Measurements from ENCODE around the gene SPTLC2.

DNA sequence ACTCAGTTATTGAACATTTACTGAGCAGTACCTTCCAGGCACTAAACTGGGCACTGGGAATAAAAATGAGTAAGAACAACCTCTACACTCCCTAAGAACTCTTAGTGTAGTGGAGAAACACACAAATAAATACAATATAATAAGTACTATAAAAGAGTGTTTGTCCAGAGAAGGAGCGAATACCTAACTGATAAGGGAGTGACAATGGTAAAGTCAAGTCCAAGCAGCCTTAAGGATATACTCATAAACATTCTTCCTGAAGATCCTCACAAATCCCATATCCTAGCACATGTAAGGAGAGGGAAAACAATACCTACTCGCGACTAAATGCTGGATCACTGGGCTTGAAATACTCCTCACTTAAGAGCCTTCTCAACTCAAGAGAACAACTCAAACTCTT lies 32.8 kb downstream of the SPTLC2 start:
- TF ChIP-seq CTCF (IDR thresholded peaks at IDR 0.05; ENCODE audit: control extremely low read depth in 1 of 3, insufficient read depth in 1 of 3, low read depth in 1 of 3, low read length in 3 of 3) (no peak), ZNF274 (IDR thresholded peaks at IDR 0.05; ENCODE audit: borderline replicate concordance, extremely low read depth, low read length) (no peak), CREB1 (IDR thresholded peaks at IDR 0.05) (no peak), POLR2AphosphoS5 (IDR thresholded peaks at IDR 0.05; ENCODE audit: low read depth, low read length) (no peak), CBX5 (IDR thresholded peaks at IDR 0.05; ENCODE audit: low read depth, low read length) (no peak), CEBPB (IDR thresholded peaks at IDR 0.05; ENCODE audit: low read depth, low read length) (no peak), KDM5A (IDR thresholded peaks at IDR 0.05; ENCODE audit: low read length) (no peak)
- TF ChIP-seq, protein P1, sequence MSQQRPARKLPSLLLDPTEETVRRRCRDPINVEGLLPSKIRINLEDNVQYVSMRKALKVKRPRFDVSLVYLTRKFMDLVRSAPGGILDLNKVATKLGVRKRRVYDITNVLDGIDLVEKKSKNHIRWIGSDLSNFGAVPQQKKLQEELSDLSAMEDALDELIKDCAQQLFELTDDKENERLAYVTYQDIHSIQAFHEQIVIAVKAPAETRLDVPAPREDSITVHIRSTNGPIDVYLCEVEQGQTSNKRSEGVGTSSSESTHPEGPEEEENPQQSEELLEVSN (IDR thresholded peaks at IDR 0.05) = no peak
